OCI-LY3 (cell line): ENCODE data around the gene CNDP1.

ENCODE experiments used
- EZH2phosphoT487 ChIP-seq: fragments of 200-600 bp; shearing (Covaris generic); IDR thresholded peaks from 2 replicates; pipeline ENCODE4 v1.6.1; 2018; ENCODE audit warnings: antibody characterized with exemption, mixed run types, low read depth
- TF ChIP-seq, protein P1 (sequence below): fragments of 200-600, 300-600 bp; sonication (generic); IDR thresholded peaks from 2 replicates; pipeline ENCODE4 v1.5.1; 2014; ENCODE audit warnings: antibody characterized with exemption, low read length, low read depth

DNA sequence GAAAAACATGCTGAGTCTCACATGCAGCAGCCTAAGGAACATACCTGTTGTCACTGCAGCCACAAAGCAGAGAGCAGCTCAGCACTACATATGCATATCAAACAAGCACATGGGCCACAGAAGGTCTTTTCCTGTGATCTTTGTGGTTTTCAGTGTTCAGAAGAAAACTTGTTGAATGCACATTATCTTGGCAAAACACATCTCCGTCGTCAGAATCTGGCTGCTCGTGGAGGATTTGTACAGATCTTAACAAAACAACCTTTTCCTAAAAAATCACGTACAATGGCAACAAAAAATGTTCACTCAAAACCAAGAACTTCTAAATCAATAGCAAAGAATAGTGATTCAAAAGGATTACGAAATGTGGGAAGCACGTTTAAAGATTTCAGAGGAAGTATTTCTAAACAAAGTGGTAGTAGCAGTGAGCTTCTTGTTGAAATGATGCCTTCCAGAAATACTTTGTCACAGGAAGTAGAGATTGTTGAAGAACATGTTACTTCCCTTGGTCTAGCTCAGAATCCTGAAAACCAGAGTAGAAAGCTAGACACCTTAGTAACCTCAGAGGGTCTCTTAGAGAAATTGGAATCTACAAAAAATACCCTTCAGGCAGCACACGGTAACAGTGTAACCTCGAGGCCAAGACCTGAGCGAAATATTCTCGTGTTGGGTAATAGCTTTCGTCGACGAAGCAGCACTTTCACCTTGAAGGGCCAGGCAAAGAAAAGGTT lies 97.5 kb downstream of the CNDP1 start:
- TF ChIP-seq, protein P1, sequence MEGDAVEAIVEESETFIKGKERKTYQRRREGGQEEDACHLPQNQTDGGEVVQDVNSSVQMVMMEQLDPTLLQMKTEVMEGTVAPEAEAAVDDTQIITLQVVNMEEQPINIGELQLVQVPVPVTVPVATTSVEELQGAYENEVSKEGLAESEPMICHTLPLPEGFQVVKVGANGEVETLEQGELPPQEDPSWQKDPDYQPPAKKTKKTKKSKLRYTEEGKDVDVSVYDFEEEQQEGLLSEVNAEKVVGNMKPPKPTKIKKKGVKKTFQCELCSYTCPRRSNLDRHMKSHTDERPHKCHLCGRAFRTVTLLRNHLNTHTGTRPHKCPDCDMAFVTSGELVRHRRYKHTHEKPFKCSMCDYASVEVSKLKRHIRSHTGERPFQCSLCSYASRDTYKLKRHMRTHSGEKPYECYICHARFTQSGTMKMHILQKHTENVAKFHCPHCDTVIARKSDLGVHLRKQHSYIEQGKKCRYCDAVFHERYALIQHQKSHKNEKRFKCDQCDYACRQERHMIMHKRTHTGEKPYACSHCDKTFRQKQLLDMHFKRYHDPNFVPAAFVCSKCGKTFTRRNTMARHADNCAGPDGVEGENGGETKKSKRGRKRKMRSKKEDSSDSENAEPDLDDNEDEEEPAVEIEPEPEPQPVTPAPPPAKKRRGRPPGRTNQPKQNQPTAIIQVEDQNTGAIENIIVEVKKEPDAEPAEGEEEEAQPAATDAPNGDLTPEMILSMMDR: no peak
- TF ChIP-seq EZH2phosphoT487: no peak
